Mesenchymal stem cell (in vitro differentiated cells and primary cell): ENCODE data around the gene FERD3L. TPM values are rescaled to one million over a fixed set of nuclear protein-coding genes. Genes with fewer than 3 reads are reported as not detected.
A peak's percentile ranks its signal among the peaks of the same experiment; 100 is the strongest.
"Not testable (repeated sequence)": the region's sequence is repeated elsewhere in the genome, so short reads cannot be mapped to it uniquely, and the experiment has no call there.

Experiments
- DNase-seq: peaks from one replicate; pipeline ENCODE4 v3.0.0-alpha.2; 2013
- H2AFZ ChIP-seq: one replicate; pipeline ENCODE4 v1.6.1; 2013; ENCODE audit warnings: low read depth, mild to moderate bottlenecking, control low read depth, inconsistent platforms, low read length, moderate library complexity
- H2AK5ac ChIP-seq: 2 replicates; pipeline ENCODE4 v1.6.1; 2013; ENCODE audit warnings: low read length, moderate library complexity, mild to moderate bottlenecking, inconsistent platforms; ENCODE audit not compliant: severe bottlenecking
- H2BK120ac ChIP-seq: one replicate; pipeline ENCODE4 v1.6.1; 2013; ENCODE audit warnings: low read depth, mild to moderate bottlenecking, inconsistent platforms, low read length, moderate library complexity
- H2BK12ac ChIP-seq, 2 experiments: one replicate each; pipeline ENCODE4 v1.6.1; 2013; ENCODE audit warnings: inconsistent platforms in 2 of 2, low read length in 2 of 2, mild to moderate bottlenecking in 2 of 2, moderate library complexity in 2 of 2, control low read depth in 1 of 2
- H2BK15ac ChIP-seq: one replicate; pipeline ENCODE4 v1.6.1; 2013; ENCODE audit warnings: mild to moderate bottlenecking, low read depth, inconsistent platforms; ENCODE audit not compliant: poor library complexity, severe bottlenecking
- H2BK5ac ChIP-seq: 2 replicates; pipeline ENCODE4 v1.6.1; 2013; ENCODE audit warnings: low read depth, mild to moderate bottlenecking, low read length, control low read depth, inconsistent platforms; ENCODE audit not compliant: poor library complexity, severe bottlenecking
- H3K14ac ChIP-seq, 2 experiments: one replicate each; pipeline ENCODE4 v1.6.1; 2013; ENCODE audit warnings: inconsistent platforms in 2 of 2, low read length in 2 of 2, control low read depth in 1 of 2, mild to moderate bottlenecking in 1 of 2, moderate library complexity in 1 of 2
- H3K18ac ChIP-seq, 2 experiments: one replicate each; pipeline ENCODE4 v1.6.1; 2013; ENCODE audit warnings: inconsistent platforms in 2 of 2, low read length in 2 of 2, control low read depth in 1 of 2, low read depth in 1 of 2, mild to moderate bottlenecking in 1 of 2
- H3K23ac ChIP-seq, 2 experiments: one replicate each; pipeline ENCODE4 v1.6.1; 2013; ENCODE audit warnings: inconsistent platforms in 2 of 2, low read length in 2 of 2, mild to moderate bottlenecking in 2 of 2, moderate library complexity in 2 of 2, control low read depth in 1 of 2
- H3K27ac ChIP-seq: 2 replicates; pipeline ENCODE4 v1.5.1; 2013; ENCODE audit warnings: mild to moderate bottlenecking, moderate library complexity, low read length, control low read depth, inconsistent platforms; ENCODE audit not compliant: poor library complexity, severe bottlenecking
- H3K27me3 ChIP-seq, 2 experiments: 2 replicates each; pipeline versions ENCODE4 v1.6.1 to v1.7.0; 2013; ENCODE audit warnings: low read length in 2 of 2, mild to moderate bottlenecking in 2 of 2, moderate library complexity in 2 of 2, control low read depth in 1 of 2, inconsistent platforms in 1 of 2; ENCODE audit not compliant: control insufficient read depth in 1 of 2, insufficient read depth in 1 of 2
- H3K36me3 ChIP-seq, 2 experiments: 2 replicates each; pipeline versions ENCODE4 v1.6.1 to v1.7.0; 2013; ENCODE audit warnings: low read length in 2 of 2, control low read depth in 1 of 2, inconsistent platforms in 1 of 2, low read depth in 1 of 2, mild to moderate bottlenecking in 1 of 2; ENCODE audit not compliant: insufficient read depth in 2 of 2, control insufficient read depth in 1 of 2
- H3K4ac ChIP-seq, 2 experiments: one replicate each; pipeline ENCODE4 v1.6.1; 2013; ENCODE audit warnings: inconsistent platforms in 2 of 2, low read length in 2 of 2, mild to moderate bottlenecking in 2 of 2, moderate library complexity in 2 of 2, control low read depth in 1 of 2, low read depth in 1 of 2
- H3K4me1 ChIP-seq: 2 replicates; pipeline ENCODE4 v1.6.1; 2013; ENCODE audit warnings: low read depth, low read length, control low read depth; ENCODE audit not compliant: control insufficient read depth, insufficient read depth
- H3K4me2 ChIP-seq: 2 replicates; pipeline ENCODE4 v1.6.1; 2013; ENCODE audit warnings: low read length, mild to moderate bottlenecking, inconsistent platforms; ENCODE audit not compliant: poor library complexity, severe bottlenecking
- H3K4me3 ChIP-seq, 2 experiments: 2 replicates each; pipeline versions ENCODE4 v1.5.1 to v1.7.0; 2013; ENCODE audit warnings: low read length in 2 of 2, mild to moderate bottlenecking in 2 of 2, control low read depth in 1 of 2, low read depth in 1 of 2; ENCODE audit not compliant: insufficient read depth in 1 of 2
- H3K79me1 ChIP-seq: replicated peaks from 2 replicates; pipeline ENCODE4 v1.6.1; 2013; ENCODE audit warnings: mild to moderate bottlenecking, control low read depth, low read length, inconsistent platforms; ENCODE audit not compliant: poor library complexity, severe bottlenecking
- H3K9ac ChIP-seq: 2 replicates; pipeline ENCODE4 v1.7.0; 2013; ENCODE audit warnings: mild to moderate bottlenecking, low read length, moderate library complexity
- H3K9me3 ChIP-seq: 2 replicates; pipeline ENCODE4 v1.7.0; 2013; ENCODE audit warnings: mild to moderate bottlenecking, low read length; ENCODE audit not compliant: control insufficient read depth
- H4K8ac ChIP-seq: one replicate; pipeline ENCODE4 v1.6.1; 2013; ENCODE audit warnings: inconsistent platforms, mild to moderate bottlenecking, low read length, moderate library complexity
- H4K91ac ChIP-seq: one replicate; pipeline ENCODE4 v1.6.1; 2013; ENCODE audit warnings: mild to moderate bottlenecking, low read length, inconsistent platforms
- WGBS: methylation state at CpG from one replicate; pipeline ENCODE4 v1.1.7; 2013; ENCODE audit warnings: mixed read lengths; 5-methylcytosine and 5-hydroxymethylcytosine counted together
- polyA plus RNA-seq, 2 experiments: library from polyadenylated mRNA; stranded (reverse); fragments of 200-250 nt; gene quantifications; one replicate each; pipeline ENCODE4 v1.2.3, GENCODE V29; 2013

The FERD3L gene, protein sequence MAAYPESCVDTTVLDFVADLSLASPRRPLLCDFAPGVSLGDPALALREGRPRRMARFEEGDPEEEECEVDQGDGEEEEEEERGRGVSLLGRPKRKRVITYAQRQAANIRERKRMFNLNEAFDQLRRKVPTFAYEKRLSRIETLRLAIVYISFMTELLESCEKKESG
- not detected for polyA plus RNA-seq (2013, experiment 1 of 2)
- not detected for polyA plus RNA-seq (2013, experiment 2 of 2)

DNA sequence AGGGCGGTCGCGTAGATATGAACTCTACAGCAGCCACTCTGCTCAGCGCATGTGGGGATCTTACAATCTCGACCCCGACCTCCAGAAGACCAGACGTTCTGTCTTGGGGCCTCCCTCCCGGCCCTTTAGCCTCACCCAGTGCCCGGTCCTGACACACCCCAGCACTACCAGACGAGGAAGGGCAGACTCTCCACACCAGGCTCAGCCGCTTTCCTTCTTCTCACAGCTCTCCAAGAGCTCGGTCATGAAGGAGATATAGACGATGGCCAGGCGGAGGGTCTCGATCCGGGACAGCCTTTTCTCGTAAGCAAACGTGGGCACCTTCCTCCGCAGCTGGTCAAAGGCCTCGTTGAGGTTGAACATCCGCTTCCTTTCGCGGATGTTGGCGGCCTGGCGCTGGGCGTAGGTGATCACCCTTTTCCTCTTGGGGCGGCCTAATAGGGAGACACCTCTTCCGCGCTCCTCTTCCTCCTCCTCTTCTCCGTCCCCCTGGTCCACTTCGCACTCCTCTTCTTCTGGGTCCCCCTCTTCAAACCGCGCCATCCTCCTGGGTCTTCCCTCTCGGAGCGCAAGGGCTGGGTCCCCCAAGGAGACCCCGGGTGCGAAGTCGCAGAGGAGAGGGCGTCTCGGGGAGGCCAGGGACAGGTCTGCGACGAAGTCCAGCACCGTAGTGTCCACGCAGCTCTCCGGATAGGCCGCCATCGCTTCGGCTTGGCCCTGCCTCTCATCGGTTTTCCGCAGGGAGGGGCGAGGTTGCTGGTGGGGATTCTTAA, at the start of gene FERD3L:
TSS of gene FERD3L (minus strand) at position 761 of the 773 bp plus-strand sequence. CDS start at position 702, 59 bp downstream.
- WGBS = 5% methylated on average over 51 of the region's 51 CpGs
- H3K4me1 ChIP-seq = peaks cover 14% of the 10 kb centered on the region
- H2AK5ac ChIP-seq = no peak within 1 kb of the TSS
- peak within 1 kb of the TSS in 1 of 2 experiments; percentile 69 for H3K4me3 ChIP-seq
- H3K79me1 ChIP-seq = no peaks in the 10 kb centered on the region
- no peak within 1 kb of the TSS for H3K4ac ChIP-seq
- peaks cover 5% of the 10 kb centered on the region for H3K9me3 ChIP-seq
- H2BK5ac ChIP-seq = no peak within 1 kb of the TSS
- no peak within 1 kb of the TSS for H3K27ac ChIP-seq
- no peak within 1 kb of the TSS for H3K18ac ChIP-seq
- H4K8ac ChIP-seq = no peak within 1 kb of the TSS
- no peak within 1 kb of the TSS for H2BK12ac ChIP-seq
- H3K9ac ChIP-seq = peak within 1 kb of the TSS; percentile 15
- no peak within 1 kb of the TSS for H4K91ac ChIP-seq
- H2BK15ac ChIP-seq = no peak within 1 kb of the TSS
- H3K4me2 ChIP-seq = peak within 1 kb of the TSS; percentile 26
- no peak within 1 kb of the TSS for H2BK120ac ChIP-seq
- DNase-seq = no peak
- H2AFZ ChIP-seq = no peak within 1 kb of the TSS
- H3K27me3 ChIP-seq = peaks cover 33 to 34% of the 10 kb centered on the region in 2 experiments
- H3K23ac ChIP-seq = peak within 1 kb of the TSS in 1 of 2 experiments; percentile 10
- H3K14ac ChIP-seq = no peak within 1 kb of the TSS
- H3K36me3 ChIP-seq = no peaks in the 10 kb centered on the region

DNA sequence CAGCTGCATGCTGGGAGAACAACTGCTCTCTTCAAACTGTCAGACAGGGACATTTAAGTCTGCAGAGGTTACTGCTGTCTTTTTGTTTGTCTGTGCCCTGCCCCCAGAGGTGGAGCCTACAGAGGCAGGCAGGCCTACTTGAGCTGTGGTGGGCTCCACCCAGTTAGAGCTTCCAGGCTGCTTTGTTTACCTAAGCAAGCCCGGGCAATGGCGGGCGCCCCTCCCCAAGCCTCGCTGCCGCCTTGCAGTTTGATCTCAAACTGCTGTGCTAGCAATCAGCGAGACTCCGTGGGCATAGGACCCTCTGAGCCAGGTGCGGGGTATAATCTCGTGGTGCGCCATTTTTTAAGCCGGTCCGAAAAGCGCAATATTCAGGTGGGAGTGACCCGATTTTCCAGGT, 49.2 kb upstream of the FERD3L start:
- 18% methylated on average over 14 of the region's 14 CpGs for WGBS
- DNase-seq, H3K27me3 ChIP-seq, H3K23ac ChIP-seq, H2BK15ac ChIP-seq, H3K18ac ChIP-seq, H2BK5ac ChIP-seq, H2BK12ac ChIP-seq, H3K4me2 ChIP-seq, H3K14ac ChIP-seq, H3K4me1 ChIP-seq, H4K8ac ChIP-seq, H3K4ac ChIP-seq, H4K91ac ChIP-seq, H2AFZ ChIP-seq, H3K9me3 ChIP-seq, H2BK120ac ChIP-seq, H3K27ac ChIP-seq, H3K79me1 ChIP-seq, H3K36me3 ChIP-seq, H3K9ac ChIP-seq, H2AK5ac ChIP-seq: not testable (repeated sequence)
- peak overlapping the region in 1 of 2 experiments; percentile 61 for H3K4me3 ChIP-seq

DNA sequence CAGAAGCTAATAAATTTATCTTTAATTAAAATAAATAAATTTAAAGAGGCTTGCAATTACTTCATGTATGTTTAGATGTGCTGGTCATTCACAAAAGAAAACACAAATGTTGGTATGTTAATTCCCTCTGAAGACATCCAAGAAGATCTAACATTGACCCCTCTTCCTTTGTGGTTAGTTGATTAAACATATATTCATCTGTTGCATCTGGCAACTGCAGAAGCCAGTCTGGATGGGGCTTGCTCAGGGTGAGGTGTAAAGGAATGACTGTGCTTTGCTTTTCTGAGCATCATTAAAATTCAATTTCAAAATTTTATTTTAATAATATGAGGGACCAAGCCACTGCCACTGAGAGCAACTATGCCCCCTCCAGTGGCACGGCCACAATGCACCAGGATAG, 36.4 kb upstream of the FERD3L start:
- DNase-seq = no peak
- H2AFZ ChIP-seq = no peak overlapping the region
- H3K4me3 ChIP-seq = no peak overlapping the region
- H2BK12ac ChIP-seq = no peak overlapping the region
- H3K18ac ChIP-seq = no peak overlapping the region
- no peaks in the 10 kb centered on the region for H3K36me3 ChIP-seq
- no peak overlapping the region for H3K4ac ChIP-seq
- no peak overlapping the region for H3K9ac ChIP-seq
- H3K4me2 ChIP-seq = no peak overlapping the region
- H4K8ac ChIP-seq = no peak overlapping the region
- no peak overlapping the region for H2BK15ac ChIP-seq
- peaks cover 34% of the 10 kb centered on the region for H3K9me3 ChIP-seq
- no peak overlapping the region for H2BK5ac ChIP-seq
- H3K4me1 ChIP-seq = no peaks in the 10 kb centered on the region
- WGBS = 94% methylated on average over 1 of the region's 1 CpG
- H4K91ac ChIP-seq = no peak overlapping the region
- H3K23ac ChIP-seq = no peak overlapping the region
- no peak overlapping the region for H2BK120ac ChIP-seq
- H3K27ac ChIP-seq = no peak overlapping the region
- no peaks in the 10 kb centered on the region for H3K27me3 ChIP-seq
- H2AK5ac ChIP-seq = no peak overlapping the region
- H3K79me1 ChIP-seq = no peaks in the 10 kb centered on the region
- H3K14ac ChIP-seq = no peak overlapping the region

DNA sequence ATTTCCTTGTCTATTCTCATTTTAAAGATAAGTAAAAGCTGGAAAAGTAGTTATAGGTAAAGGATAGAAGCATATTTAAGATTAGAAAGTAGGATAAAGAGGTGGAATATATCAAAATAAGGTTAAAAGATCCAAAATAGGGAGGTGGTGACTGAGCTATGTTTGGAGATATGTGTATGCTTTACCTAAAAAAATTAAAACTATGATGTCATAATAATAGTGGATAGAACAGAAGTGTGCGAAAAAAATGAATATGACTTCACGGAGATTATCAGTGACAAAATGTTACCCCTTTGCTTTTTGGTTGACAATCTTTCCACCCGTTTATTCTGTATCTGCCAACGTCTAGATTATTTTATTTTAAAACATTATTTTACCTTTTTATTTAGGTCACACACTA, 33.4 kb upstream of the FERD3L start:
- Histone ChIP-seq H2BK12ac (no peak overlapping the region), H2BK15ac (no peak overlapping the region), H4K91ac (no peak overlapping the region), H2AFZ (no peak overlapping the region), H2BK120ac (no peak overlapping the region), H3K4me3 (no peak overlapping the region), H2AK5ac (no peak overlapping the region), H3K4me1 (no peaks in the 10 kb centered on the region), H3K36me3 (no peaks in the 10 kb centered on the region), H4K8ac (no peak overlapping the region), H3K14ac (no peak overlapping the region), H3K27ac (no peak overlapping the region), H3K4ac (no peak overlapping the region), H3K4me2 (no peak overlapping the region), H3K9ac (no peak overlapping the region), H3K9me3 (peaks cover 6% of the 10 kb centered on the region), H3K18ac (no peak overlapping the region), H3K23ac (no peak overlapping the region), H2BK5ac (no peak overlapping the region), H3K27me3 (no peaks in the 10 kb centered on the region), H3K79me1 (no peaks in the 10 kb centered on the region)
- no peak for DNase-seq
- WGBS = 92% methylated on average over 2 of the region's 4 CpGs
